Stimulated activated CD8-positive, alpha-beta memory T cell treated with anti-CD3 and anti-CD28 coated beads, Interleukin-12 subunit alpha, Interleukin-12 subunit beta, amount 100 ng/mL, for 24 hours (primary cell): ENCODE measurements around the gene IGFLR1.
"Not testable (repeated sequence)": the region's sequence is repeated elsewhere in the genome, so short reads cannot be mapped to it uniquely, and the experiment has no call there.

Experiments
- DNase-seq: peaks from one replicate; pipeline ENCODE4 v3.0.0-alpha.2; 2020; ENCODE audit errors: extremely low read depth

The IGFLR1 gene

DNA sequence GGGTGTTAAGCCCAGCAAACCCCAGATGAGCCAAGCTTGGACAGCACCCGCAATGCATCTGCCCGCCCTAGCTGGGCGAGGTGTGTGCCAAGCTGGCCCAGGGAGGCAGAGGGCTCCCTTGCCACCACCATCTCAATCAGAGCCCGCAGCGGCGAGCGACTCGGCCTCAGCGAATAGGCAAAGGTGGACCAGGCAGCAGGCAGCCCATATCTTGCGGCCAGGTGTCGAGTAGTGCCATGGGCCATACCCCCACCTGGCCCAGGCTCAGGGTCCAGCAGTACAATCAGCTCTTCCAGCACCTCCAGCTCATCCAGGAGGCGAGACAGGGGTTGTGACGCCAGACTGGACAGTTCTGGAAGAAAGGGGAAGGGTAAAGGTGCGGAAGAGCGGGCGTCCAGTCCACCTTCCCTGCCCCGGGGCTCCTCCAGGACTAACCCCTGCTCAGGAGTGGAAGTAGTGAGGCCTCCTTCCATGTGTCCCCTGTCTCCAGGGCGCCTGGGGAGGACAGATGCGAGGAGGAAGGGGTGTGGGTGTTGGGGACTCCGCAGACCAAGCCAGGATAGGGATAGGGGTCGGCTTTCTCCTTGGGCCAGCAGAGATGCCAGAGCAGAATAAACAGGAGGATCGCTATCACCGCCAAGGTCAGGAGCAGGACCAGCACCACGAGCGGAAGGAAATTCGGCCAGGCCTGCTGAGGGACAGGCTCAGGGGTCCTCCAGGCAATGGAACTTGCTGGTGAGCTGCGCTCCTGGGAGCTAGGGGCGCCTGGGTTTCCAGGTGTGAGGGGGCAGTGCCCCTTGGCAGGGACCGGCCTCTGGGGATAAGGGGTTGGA is 2.8 kb downstream of the IGFLR1 start:
- DNase-seq: no peak

DNA sequence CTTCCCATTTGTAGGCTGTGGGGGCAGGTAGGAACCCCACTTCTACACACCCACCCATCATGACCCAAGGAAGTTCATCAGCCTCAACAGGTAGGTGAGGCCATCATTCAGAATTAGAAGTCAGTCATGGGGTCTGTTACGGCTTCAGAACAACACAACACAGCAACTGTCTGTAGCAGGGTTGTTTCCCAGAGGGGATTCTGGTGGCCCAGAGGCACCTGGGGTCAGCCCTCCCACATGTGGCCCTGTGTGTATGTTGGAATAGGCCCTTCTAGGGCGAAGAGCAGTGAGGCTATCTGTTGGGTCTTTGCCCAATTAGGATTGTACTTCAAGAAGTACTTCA is 3.4 kb downstream of the IGFLR1 start:
- DNase-seq: no peak

DNA sequence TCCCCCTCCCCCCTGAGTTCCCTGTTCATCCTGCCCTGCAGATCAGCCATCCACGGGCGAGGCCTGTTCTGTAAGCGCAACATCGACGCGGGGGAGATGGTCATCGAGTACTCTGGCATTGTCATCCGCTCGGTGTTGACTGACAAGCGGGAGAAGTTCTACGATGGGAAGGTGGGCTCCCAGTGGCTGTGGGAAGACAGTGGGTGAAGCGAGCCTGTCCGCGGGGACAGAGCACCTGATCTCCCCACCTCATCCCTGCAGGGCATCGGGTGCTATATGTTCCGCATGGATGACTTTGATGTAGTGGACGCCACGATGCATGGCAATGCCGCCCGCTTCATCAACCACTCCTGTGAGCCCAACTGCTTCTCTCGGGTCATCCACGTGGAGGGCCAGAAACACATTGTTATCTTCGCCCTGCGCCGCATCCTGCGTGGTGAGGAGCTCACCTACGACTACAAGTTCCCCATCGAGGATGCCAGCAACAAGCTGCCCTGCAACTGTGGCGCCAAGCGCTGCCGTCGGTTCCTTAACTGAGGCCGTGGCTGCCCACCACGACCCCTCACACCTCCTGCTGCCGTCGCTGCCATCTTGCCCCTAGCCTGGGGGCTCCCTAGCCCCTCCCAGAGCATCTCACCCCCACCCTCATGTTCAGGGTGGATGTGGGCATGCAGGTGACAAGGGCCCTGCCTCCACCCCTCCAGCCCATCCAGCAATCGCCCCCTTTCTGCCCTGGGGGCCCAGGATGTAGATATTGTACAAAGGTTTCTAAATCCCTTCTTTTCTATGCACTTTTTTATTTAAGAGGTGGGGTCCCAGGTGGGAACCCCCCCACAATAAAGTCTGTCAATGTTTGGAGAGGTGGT is 4.0 kb downstream of the IGFLR1 start:
- no peak for DNase-seq

DNA sequence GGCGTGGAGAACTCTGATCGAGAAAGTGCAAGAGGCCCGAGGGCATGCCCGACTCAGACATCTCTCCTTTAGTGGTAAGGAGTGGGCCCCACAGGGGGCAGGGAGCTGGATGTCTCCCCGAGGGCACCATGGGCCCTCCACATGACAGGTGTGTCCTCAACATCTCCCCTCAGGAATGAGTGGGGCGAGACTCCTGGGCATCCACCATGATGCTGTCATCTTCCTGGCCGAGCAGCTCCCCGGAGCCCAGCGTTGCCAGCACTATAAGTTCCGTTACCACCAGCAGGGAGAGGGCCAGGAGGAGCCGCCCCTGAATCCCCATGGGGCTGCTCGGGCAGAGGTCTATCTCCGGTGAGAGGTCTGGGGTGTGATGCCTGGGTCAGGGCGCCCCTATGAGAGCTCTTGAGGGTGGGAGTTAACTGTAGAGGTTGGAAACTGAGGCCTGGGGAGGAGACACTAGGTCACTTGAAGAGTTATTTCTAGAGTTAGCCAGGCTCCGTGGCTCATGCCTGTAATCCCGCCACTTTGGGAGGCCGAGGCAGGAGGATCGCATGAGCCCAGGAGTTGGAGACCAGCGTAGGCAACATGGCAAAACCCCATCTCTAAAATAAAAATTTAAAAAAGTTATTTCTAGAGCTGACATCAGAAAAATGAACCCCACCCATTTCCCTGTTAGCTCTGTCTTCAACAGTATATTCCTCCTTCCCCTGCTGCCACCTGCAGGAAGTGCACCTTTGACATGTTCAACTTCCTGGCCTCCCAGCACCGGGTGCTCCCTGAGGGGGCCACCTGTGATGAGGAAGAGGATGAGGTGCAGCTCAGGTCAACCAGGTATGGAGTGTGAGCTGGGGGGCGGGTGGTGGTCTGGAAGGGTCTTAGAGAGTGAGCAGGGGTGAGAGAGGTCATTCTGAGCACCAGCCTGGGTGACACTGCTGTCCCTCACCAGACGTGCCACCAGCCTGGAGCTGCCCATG is 5.1 kb downstream of the IGFLR1 start:
- DNase-seq: no peak

DNA sequence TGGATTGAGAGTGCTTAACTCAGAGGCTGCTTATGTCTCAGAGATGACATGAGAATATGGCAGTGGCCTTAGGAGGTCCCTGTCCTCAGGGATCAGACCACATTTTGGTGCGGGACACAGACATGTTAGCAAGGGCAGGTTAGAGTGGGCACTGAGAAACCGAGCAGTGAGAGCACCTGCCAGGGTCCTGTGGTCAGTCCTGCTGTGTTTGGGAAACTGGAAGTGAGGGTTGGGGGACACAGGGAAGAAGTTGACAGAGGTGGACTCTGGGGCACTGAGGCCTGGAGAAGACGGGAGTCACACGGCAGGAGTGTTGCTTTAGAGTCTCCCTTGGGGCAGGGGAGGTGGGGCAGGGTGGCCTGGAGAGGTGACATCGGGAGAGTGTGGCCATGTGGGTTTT is 7.4 kb downstream of the IGFLR1 start:
- DNase-seq: no peak

DNA sequence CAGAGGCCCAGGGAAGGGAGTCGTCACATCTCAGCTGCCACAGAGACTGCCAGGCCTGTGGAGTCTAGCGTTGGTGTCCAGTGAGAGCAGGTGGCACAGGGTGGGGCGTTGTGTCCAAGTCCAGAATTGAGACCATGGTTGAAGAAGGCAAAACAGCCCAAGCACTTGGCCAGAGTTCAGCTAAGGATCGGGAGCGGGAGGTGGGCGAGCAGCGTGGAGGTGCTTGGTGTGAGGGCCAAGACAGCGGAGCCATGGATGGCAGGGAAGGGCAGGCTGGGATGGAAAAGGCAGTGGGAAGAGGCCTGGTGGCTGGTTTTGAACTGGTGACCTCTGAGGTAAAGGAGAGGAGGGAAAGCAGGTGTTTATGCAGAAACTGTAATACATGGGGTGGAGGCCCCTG is 8.0 kb downstream of the IGFLR1 start:
- DNase-seq: no peak

DNA sequence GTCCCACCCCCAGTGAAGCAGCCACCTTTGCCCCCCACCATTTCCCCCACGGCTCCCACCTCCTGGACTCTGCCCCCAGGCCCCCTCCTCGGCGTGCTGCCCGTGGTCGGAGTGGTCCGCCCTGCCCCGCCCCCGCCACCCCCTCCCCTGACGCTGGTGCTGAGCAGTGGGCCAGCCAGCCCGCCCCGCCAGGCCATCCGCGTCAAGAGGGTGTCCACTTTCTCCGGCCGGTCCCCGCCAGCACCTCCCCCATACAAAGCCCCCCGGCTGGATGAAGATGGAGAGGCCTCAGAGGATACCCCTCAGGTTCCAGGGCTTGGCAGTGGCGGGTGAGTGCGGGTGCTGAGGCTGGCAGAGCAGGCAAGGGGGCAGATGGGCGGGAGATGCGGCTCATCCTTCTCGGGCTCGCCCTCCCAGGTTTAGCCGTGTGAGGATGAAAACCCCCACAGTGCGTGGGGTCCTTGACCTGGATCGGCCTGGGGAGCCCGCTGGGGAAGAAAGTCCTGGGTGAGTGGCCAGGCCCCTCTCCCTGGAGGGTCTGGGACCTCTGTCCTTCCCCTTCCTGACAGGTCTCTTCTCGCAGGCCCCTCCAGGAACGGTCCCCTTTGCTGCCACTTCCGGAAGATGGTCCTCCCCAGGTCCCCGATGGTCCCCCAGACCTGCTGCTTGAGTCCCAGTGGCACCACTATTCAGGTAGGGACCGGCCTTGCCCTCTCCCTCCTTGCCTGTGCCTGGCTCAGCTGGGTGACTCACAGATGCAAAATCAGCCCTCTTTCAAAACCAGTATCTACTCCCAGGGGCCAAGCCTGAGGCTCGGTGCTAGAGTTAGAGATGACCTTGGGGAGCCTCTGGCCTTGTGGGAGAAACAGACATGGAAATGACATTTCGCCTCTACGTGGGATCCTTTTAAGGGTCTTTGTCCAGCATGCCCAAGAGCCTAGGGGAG is 8.8 kb downstream of the IGFLR1 start:
- no peak for DNase-seq

DNA sequence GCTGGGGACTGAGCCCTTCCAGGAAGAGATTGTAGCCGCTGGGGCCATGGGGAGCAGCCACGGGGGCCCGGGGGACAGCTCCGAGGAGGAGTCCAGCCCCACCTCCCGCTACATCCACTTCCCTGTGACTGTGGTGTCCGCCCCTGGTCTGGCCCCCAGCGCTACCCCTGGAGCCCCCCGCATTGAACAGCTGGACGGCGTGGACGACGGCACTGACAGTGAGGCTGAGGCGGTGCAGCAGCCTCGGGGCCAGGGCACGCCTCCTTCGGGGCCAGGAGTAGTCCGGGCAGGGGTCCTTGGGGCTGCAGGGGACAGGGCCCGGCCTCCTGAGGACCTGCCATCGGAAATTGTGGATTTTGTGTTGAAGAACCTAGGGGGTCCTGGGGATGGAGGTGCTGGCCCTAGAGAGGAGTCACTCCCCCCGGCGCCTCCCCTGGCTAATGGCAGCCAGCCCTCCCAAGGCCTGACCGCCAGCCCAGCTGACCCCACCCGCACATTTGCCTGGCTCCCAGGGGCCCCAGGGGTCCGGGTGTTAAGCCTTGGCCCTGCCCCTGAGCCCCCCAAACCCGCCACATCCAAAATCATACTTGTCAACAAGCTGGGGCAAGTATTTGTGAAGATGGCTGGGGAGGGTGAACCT is 9.6 kb downstream of the IGFLR1 start:
- DNase-seq: no peak

DNA sequence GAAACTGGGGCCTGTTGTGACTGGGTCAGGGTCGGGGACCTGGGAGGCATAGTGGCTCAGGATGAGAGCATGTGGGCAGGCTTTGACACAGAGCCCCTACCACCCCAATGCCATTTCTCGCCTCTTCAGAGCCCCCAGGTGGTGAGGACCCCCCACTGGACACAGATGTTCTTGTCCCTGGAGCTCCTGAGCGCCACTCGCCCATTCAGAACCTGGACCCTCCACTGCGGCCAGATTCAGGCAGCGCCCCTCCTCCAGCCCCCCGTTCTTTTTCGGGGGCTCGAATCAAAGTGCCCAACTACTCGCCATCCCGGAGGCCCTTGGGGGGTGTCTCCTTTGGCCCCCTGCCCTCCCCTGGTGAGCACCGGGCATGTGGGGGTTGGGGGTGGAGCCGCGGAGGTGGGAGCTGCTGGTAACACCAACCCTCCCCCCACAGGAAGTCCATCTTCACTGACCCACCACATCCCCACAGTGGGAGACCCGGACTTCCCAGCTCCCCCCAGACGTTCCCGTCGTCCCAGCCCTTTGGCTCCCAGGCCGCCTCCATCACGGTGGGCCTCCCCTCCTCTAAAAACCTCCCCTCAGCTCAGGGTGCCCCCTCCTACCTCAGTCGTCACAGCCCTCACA is 10.4 kb downstream of the IGFLR1 start:
- DNase-seq: no peak

DNA sequence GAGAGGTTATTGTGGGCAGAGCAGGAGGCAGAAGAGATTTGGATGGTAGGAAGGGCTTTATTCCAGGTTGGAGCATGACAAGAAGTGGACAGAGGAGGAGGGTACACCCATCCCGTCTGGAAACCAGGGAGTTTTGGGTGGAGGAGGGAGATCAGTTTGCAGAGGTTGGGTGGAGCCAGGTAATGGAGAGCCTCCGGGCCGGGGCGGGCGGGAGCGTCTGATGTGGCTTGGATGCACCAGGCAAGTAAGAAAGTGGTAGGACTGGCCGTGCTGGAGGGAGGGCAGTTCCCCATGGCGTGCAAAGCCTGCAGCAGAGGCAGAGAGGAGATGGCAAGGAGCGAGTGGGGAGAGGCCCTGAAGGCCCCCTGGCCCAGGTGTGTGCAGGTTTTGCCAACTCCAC is 10.9 kb downstream of the IGFLR1 start:
- DNase-seq: no peak

DNA sequence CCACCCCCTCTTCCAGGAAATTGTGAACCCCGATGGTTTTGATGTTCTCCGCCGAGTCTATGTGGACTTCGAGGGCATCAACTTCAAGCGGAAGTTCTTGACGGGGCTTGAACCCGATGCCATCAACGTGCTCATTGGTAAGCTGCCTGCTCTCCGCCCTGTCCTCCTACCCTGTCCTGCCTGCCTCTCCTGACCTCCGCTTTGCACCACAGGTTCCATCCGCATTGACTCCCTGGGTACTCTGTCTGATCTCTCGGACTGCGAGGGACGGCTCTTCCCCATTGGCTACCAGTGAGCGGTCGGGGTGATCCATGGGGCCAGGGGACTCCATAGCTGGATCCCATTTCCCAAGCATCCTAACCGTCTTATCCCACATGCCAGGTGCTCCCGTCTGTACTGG is 11.9 kb downstream of the IGFLR1 start:
- DNase-seq: no peak

DNA sequence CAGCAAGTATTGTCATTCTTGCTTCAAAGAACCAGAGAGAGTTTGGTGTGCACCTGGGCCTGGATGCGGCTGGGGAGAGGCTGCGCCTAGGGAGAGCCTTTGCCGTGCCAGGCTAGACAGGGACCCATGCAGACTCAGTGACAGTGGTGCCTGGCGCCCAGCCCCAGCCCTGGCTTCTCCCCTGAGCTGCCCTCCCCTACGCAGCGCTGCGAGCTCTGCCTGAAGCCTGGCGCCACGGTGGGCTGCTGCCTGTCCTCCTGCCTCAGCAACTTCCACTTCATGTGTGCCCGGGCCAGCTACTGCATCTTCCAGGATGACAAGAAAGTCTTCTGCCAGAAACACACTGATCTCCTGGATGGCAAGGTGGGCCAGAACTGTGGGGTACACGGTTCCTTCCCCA is 12.5 kb downstream of the IGFLR1 start:
- DNase-seq: no peak

DNA sequence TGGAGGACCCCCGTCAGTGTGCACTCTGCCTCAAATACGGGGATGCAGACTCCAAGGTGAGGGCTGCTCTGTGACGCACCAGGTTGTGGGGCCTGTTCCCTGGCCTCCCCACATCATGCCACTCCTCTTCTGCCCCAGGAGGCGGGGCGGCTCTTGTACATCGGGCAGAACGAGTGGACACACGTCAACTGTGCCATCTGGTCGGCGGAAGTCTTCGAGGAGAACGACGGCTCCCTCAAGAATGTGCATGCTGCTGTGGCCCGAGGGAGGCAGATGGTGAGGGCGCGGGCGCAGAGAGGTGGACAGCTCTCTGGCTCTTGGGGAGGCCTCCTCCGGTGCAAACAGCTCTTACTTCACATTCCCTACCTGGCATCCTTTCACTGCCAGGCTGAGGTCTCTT is 13.2 kb downstream of the IGFLR1 start:
- no peak for DNase-seq

DNA sequence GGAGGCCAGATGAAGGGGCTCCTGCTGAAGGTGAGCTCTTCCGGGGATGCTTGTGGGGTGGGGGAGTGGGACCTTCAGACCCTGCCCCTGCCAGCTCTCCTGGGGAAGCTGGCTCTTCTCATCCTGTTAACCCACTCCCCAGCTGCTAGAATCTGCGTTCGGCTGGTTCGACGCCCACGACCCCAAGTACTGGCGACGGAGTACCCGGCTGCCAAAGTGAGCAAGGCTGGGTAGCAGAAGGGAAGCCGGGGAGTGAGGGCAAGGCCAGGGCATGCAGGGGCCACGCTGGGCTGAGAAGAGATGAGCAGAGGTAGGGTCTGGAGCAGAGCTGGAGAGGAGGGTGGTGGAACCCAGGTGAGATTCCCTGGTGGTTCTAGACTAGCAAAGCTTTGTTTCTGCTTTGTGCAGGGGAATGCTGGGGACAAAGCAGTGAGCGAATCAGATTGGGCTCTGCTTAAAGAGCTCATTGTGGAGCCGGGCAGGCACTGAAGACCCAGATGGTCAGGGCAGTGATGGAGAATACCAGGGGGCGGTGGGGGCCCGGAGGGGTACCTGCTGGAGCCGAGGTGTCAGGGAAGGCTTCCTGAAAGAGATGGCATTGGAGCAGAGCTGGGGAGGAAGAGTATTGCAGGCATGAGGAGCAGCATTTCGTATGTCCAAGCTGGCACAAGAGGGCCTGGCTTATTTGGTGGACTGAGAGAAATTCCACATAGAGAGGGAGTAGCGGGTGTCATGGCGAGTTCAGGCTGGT is 14.1 kb downstream of the IGFLR1 start:
- DNase-seq: no peak

DNA sequence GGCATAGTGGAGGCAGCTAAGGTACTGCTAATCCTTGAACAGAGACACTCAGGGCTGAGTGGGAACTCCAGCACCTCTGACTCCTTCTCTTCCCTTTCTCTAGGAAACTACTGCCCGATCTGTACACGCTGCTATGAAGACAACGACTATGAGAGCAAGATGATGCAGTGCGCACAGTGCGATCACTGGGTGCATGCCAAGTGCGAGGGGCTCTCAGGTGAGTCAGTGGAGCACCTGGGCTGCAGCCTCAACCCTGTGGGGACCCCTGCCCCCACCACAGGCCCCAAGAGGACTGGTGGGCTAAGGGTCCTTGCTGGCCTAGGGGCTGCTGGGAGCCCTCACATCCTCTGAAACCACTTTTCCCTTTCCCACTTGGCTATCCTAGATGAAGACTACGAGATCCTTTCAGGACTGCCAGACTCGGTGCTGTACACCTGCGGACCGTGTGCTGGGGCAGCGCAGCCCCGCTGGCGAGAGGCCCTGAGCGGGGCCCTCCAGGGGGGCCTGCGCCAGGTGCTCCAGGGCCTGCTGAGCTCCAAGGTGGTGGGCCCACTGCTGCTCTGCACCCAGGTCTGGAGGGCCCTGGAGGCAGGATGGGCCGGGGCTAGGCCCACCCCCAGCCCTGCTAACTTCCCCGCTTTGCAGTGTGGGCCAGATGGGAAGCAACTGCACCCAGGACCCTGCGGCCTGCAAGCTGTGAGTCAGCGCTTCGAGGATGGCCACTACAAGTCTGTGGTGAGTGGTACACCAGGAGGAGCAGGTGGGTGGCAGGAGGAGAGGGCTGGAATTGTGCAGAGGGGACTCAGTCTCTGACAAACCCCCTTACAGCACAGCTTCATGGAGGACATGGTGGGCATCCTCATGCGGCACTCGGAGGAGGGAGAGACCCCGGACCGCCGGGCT is 14.9 kb downstream of the IGFLR1 start:
- no peak for DNase-seq

DNA sequence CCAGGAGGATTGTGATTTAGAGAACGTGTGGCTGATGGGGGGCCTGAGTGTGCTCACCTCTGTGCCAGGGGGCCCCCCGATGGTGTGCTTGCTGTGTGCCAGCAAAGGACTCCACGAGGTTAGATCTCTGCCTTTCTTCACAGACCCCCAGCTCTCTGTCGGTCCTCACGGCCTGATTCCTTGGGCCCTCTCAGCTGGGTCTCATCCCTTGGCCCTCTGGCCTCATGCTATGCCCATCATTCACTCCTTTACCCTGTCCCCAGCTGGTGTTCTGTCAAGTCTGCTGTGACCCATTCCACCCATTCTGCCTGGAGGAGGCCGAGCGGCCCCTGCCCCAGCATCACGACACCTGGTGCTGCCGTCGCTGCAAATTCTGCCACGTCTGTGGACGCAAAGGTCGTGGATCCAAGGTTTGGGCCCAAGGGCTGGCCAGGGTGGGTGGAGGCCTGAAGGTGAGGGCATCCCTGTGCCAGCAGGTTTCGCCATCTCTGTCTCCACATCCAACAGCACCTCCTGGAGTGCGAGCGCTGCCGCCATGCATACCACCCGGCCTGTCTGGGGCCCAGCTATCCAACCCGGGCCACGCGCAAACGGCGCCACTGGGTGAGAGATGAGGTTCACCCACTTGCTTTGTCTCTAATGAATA is 16.9 kb downstream of the IGFLR1 start:
- no peak for DNase-seq

DNA sequence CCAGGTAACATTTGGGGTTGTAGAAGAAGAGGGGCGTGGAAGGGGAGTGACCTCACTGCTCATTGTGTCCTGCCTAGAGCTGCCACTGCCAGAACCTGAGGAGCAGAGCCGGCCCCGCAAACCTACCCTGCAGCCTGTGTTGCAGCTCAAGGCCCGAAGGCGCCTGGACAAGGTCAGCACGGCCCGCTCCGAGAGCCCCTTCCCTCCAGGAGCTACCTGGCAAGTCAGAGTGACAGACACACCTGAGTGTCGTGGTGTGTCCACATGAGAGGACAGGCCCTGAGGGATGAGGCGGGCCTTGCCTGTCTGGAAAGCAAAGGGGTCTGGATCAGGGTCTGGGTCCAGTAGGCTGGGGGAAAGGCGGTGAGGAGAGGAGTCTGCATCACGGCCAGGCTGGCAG is 17.7 kb downstream of the IGFLR1 start:
- no peak for DNase-seq

DNA sequence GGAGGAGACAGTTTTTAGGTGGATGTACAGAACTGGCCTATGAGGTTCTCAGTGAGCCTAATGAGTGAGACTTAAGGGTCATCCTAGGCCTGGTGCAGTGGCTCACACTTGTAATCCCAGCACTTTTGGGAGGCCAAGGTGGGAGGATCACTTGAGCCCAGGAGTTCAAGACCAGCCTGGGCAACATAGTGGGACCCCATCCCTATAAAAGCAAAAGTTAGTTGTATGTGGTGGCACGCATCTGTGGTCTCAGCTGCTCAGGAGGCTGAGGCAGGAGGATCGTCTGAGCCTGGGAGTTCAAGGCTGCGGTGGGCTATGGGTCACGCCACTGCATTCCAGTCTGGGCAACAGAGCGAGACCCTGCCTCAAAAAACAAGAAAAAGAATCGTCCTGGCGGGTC is 18.1 kb downstream of the IGFLR1 start:
- DNase-seq: not testable (repeated sequence)
